HG03571 (cell line): ENCODE data around the gene TNP2.
"Not testable (repeated sequence)": the region's sequence is repeated elsewhere in the genome, so short reads cannot be mapped to it uniquely, and the experiment has no call there.

Experiments
- ATAC-seq: cut with Tn5 transposase; IDR thresholded peaks from one replicate; pipeline ENCODE4 v1.9.1; 2021; ENCODE audit not compliant: unreplicated experiment

TNP2 gene

GRCh38 chr16:11225677-11226549, 43.2 kb downstream of the TNP2 start:
- no peak for ATAC-seq

GRCh38 chr16:11224894-11225676, 44.0 kb downstream of the TNP2 start:
- peak; percentile 81 for ATAC-seq

- peak; percentile 50 for ATAC-seq
These were observed 44.8 kb downstream of the TNP2 start for GRCh38 chr16:11224096-11224893.

GRCh38 chr16:11220507-11220906, 48.6 kb downstream of the TNP2 start:
- not testable (repeated sequence) for ATAC-seq

GRCh38 chr16:11219178-11219577, 49.9 kb downstream of the TNP2 start:
- ATAC-seq, result no peak

- no peak for ATAC-seq
These were observed 50.5 kb downstream of the TNP2 start for GRCh38 chr16:11218604-11218962.
